ENCODE measurements around the gene KRTAP9-7. TPM values are rescaled to one million over a fixed set of nuclear protein-coding genes. Genes with fewer than 3 reads are reported as not detected.

Gene KRTAP9-7
- total and polyA plus RNA-seq, 2 donors (not counting 3 experiments of a cell fraction or from before 2014, with no cell fraction given): not detected

DNA sequence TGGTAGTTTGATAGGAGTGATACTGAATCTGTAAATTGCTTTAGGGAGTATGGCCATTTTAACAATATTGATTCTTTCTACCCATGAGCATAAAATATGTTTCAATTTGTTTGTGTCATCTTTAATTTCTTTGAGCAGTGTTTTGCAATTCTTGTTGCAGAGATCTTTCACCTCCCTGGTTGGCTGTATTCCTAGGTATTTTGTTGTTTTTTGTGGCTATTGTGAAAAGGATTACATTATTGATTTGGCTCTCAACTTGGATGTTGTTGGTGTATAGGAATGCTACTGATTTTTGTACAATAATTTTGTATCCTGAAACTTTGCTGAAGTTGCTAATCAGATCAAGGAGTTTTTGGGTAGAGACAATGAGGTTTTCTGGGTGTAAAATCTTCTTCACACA lies 17.1 kb upstream of the KRTAP9-7 start:
- Histone ChIP-seq H3K4me3 (replicated peaks in 1 of 3; ENCODE audit: insufficient read depth in 1 of 3, low read depth in 1 of 3, low read length in 3 of 3) (no peak overlapping the region), H3K4me2 (ENCODE audit: insufficient read depth, low read length) (no peak overlapping the region), H3K9me3 (replicated peaks; ENCODE audit: control insufficient read depth, insufficient read depth, low read length) (no peaks in the 10 kb centered on the region), H3K4me1 (ENCODE audit: control insufficient read depth, extremely low read depth, insufficient read depth, low read length) (no peaks in the 10 kb centered on the region), H3K27ac (ENCODE audit: insufficient read depth, low read depth, low read length) (no peak overlapping the region), H3K9me1 (replicated peaks; ENCODE audit: control insufficient read depth, extremely low read depth, insufficient read depth, low read length) (no peaks in the 10 kb centered on the region), H3K36me3 (ENCODE audit: control insufficient read depth in 2 of 2, extremely low read depth in 1 of 2, insufficient read depth in 2 of 2, low read length in 2 of 2) (no peaks in the 10 kb centered on the region), H3K9ac (replicated peaks; ENCODE audit: extremely low read depth, insufficient read depth, low read length) (no peak overlapping the region), H4K20me1 (replicated peaks; ENCODE audit: control insufficient read depth, extremely low read depth, insufficient read depth, low read length) (no peaks in the 10 kb centered on the region), H3K79me2 (ENCODE audit: control insufficient read depth, insufficient read depth, low read length) (no peaks in the 10 kb centered on the region), H2AFZ (ENCODE audit: low read depth, low read length) (no peak overlapping the region), H3K27me3 (ENCODE audit: control insufficient read depth in 2 of 2, insufficient read depth in 2 of 2, low read length in 2 of 2) (no peaks in the 10 kb centered on the region)
- POLR2A ChIA-PET: no interaction called here
- no TSS peak for BruUV-seq (replicated peaks)
- no peak for FAIRE-seq
- CTCF ChIA-PET: no interaction called here
- TF ChIP-seq POLR2AphosphoS5 (IDR thresholded peaks at IDR 0.05; ENCODE audit: insufficient read depth, low read depth, low read length) (no peak), JUN (IDR thresholded peaks at IDR 0.05; ENCODE audit: borderline replicate concordance, insufficient read depth, insufficient read length, low read depth) (no peak), GATA2 (IDR thresholded peaks at IDR 0.05; ENCODE audit: insufficient read depth, insufficient read length, low read depth, low read length) (no peak), FOS (IDR thresholded peaks at IDR 0.05; ENCODE audit: borderline replicate concordance, insufficient read depth, low read length) (no peak), MYC (IDR thresholded peaks at IDR 0.05; ENCODE audit: low read depth, low read length) (no peak), EZH2 (IDR thresholded peaks at IDR 0.05; ENCODE audit: borderline replicate concordance, low read depth, low read length, severe bottlenecking) (no peak), POLR2A (IDR thresholded peaks at IDR 0.05; ENCODE audit: low read depth, low read length) (no peak)
- TF ChIP-seq, protein P1, sequence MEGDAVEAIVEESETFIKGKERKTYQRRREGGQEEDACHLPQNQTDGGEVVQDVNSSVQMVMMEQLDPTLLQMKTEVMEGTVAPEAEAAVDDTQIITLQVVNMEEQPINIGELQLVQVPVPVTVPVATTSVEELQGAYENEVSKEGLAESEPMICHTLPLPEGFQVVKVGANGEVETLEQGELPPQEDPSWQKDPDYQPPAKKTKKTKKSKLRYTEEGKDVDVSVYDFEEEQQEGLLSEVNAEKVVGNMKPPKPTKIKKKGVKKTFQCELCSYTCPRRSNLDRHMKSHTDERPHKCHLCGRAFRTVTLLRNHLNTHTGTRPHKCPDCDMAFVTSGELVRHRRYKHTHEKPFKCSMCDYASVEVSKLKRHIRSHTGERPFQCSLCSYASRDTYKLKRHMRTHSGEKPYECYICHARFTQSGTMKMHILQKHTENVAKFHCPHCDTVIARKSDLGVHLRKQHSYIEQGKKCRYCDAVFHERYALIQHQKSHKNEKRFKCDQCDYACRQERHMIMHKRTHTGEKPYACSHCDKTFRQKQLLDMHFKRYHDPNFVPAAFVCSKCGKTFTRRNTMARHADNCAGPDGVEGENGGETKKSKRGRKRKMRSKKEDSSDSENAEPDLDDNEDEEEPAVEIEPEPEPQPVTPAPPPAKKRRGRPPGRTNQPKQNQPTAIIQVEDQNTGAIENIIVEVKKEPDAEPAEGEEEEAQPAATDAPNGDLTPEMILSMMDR (IDR thresholded peaks at IDR 0.05; ENCODE audit: extremely low read depth in 1 of 2, insufficient read depth in 1 of 2, low read depth in 1 of 2, low read length in 2 of 2): no peak
- TF ChIP-seq, protein P2, sequence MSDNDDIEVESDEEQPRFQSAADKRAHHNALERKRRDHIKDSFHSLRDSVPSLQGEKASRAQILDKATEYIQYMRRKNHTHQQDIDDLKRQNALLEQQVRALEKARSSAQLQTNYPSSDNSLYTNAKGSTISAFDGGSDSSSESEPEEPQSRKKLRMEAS (IDR thresholded peaks at IDR 0.05; ENCODE audit: insufficient read depth, insufficient read length): no peak
- intact Hi-C loops (cut with micrococcal nuclease) (no loop called here), dilution Hi-C loops (cut with MboI; ENCODE audit: extremely low pct_ligation_motif_present, low sequenced_read_pairs) (no loop called here)
- DNase-seq (ENCODE audit: low read depth, low spot score): peak; percentile 0

Measured in endothelial cell of umbilical vein (primary cell).